Measurements from ENCODE around the gene ZNF518A. TPM values are rescaled to one million over a fixed set of nuclear protein-coding genes. Genes with fewer than 3 reads are reported as not detected.

The ZNF518A gene, protein sequence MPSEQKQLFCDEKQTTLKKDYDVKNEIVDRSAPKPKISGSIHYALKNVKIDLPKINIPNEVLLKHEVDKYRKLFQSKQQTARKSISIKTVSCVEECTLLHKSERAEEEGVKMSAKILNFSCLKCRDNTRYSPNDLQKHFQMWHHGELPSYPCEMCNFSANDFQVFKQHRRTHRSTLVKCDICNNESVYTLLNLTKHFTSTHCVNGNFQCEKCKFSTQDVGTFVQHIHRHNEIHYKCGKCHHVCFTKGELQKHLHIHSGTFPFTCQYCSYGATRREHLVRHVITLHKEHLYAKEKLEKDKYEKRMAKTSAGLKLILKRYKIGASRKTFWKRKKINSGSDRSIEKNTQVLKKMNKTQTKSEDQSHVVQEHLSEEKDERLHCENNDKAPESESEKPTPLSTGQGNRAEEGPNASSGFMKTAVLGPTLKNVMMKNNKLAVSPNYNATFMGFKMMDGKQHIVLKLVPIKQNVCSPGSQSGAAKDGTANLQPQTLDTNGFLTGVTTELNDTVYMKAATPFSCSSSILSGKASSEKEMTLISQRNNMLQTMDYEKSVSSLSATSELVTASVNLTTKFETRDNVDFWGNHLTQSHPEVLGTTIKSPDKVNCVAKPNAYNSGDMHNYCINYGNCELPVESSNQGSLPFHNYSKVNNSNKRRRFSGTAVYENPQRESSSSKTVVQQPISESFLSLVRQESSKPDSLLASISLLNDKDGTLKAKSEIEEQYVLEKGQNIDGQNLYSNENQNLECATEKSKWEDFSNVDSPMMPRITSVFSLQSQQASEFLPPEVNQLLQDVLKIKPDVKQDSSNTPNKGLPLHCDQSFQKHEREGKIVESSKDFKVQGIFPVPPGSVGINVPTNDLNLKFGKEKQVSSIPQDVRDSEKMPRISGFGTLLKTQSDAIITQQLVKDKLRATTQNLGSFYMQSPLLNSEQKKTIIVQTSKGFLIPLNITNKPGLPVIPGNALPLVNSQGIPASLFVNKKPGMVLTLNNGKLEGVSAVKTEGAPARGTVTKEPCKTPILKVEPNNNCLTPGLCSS (N-terminal part only)
- total RNA-seq (2021) (11.4 and 12.6 TPM in 2 replicates), Bru-seq, nascent RNA (percentile 80 among the genes with signal in this experiment), BruChase-seq, experiment 1, labeled RNA remaining after a 2-hour chase (percentile 93 among the genes with signal in this experiment), BruChase-seq, experiment 2, labeled RNA remaining after a 6-hour chase (percentile 85 among the genes with signal in this experiment)
- long read RNA-seq, partial matches to known transcripts, result 1 of 6 reads
- long read RNA-seq, other reads (novel, unspliced or antisense), result 5 of 6 reads

DNA sequence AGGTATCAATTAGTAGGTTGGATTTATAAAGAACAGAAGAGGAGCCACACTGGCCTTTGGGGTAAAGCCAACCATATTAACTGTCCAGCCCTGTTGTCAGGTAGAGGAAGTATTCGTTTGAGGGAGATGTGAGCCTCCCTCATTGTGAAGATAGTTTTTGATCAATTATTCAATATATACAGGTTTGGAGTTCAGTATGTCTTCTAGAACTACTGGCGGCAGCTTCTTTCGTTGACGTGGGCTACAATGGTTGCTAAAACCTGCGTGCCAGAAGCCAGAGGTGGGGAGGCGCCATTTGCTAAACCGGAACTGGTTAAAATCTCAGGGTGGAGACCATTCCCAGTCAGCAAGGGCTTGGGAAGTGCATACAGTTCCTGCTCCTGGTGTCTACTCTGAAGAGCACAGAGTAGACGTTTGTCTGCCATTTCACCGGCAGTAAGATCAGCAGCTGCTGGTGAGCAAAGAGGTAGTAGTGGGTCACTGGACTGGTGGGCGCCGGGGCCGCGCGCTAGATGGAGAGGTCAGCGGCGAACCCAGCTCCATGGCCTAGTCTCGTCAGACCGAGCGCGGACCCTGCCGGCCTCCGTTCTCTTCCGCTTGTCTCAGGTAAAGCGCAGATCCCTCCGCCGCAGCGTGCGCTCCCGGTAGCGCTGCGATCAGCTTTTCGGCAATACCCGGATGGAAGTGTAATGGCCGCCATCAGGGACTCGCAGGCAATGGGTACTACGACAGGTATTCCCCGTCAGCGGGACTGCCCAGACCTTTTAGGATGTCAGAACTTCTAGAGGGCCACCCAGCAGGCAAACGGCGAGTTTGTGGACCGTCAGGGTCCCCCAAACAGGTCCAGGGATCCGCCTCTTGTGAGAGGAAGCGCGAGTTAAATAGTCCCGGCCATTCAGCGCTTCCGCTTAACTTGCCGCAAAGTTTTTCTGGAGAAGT, at the start of gene ZNF518A:
ZNF518A (plus strand) TSS at position 911 of the 939 bp plus-strand sequence. CDS start 26,026 bp downstream, outside the sequence.
- DNase-seq, result peak; percentile 79 to 82
- intact Hi-C loops (cut with micrococcal nuclease; ENCODE audit: unreplicated experiment), result loop anchor here (1.0 to 10.0 kb wide), 3 partner anchors 39 to 225 kb away; partner anchors contain the start of genes CC2D2B and CCNJ
- H3K36me3 ChIP-seq (ENCODE audit: low read depth), result no peaks in the 10 kb centered on the region
- no peaks in the 10 kb centered on the region for H3K27me3 ChIP-seq (ENCODE audit: insufficient read depth, low read depth)
- H3K27ac ChIP-seq, result peak within 1 kb of the TSS; percentile 92
- peaks cover 21% of the 10 kb centered on the region for H3K79me2 ChIP-seq (ENCODE audit: low read depth)
- TF ChIP-seq CTCF (conservative IDR thresholded peaks at IDR 0.05), result no peak
- TF ChIP-seq EZH2 (IDR thresholded peaks at IDR 0.05; ENCODE audit: low read depth), result no peak
- no peaks in the 10 kb centered on the region for H3K9me2 ChIP-seq (ENCODE audit: insufficient read depth)
- H3K4me1 ChIP-seq (replicated peaks; ENCODE audit: insufficient read depth), result peaks cover 28% of the 10 kb centered on the region
- H3K4me3 ChIP-seq, result peak within 1 kb of the TSS; percentile 68
- no peaks in the 10 kb centered on the region for H3K9me3 ChIP-seq (ENCODE audit: insufficient read depth, low read depth)
- BruUV-seq (replicated peaks), result TSS peak; percentile 99
- peak within 1 kb of the TSS; percentile 93 for H3K4me2 ChIP-seq
- ChIA-PET CTCF (no interaction called here), POLR2A (ENCODE audit: unreplicated experiment) (interaction anchor here (0.6 to 1.6 kb wide), 2 partner anchors 40 to 151 kb away, joined by 7 to 16 read pairs; no protein-coding TSS in a partner anchor)
- peak within 1 kb of the TSS; percentile 96 for H2AFZ ChIP-seq
- no peaks in the 10 kb centered on the region for H4K20me1 ChIP-seq (ENCODE audit: insufficient read depth)
- peaks cover 9% of the 10 kb centered on the region; the same call in 1 of the 2 replicates for H3F3A ChIP-seq (ENCODE audit: insufficient read depth, low read depth)

GRCh38 chr10:96082153-96082552, 47.9 kb upstream of the ZNF518A start:
- intact Hi-C loops (cut with micrococcal nuclease; ENCODE audit: unreplicated experiment), result no loop called here
- no peaks in the 10 kb centered on the region for H4K20me1 ChIP-seq (ENCODE audit: insufficient read depth)
- ChIA-PET CTCF (no interaction called here), POLR2A (ENCODE audit: unreplicated experiment) (no interaction called here)
- H2AFZ ChIP-seq, result no peak overlapping the region
- DNase-seq, result no peak
- H3K27ac ChIP-seq, result no peak overlapping the region
- H3K79me2 ChIP-seq (ENCODE audit: low read depth), result no peaks in the 10 kb centered on the region
- H3K27me3 ChIP-seq (ENCODE audit: insufficient read depth, low read depth), result no peaks in the 10 kb centered on the region
- BruUV-seq (replicated peaks), result no TSS peak
- no peak for TF ChIP-seq CTCF (conservative IDR thresholded peaks at IDR 0.05)
- TF ChIP-seq EZH2 (IDR thresholded peaks at IDR 0.05; ENCODE audit: low read depth), result no peak
- H3K36me3 ChIP-seq (ENCODE audit: low read depth), result no peaks in the 10 kb centered on the region
- no peaks in the 10 kb centered on the region for H3K4me1 ChIP-seq (replicated peaks; ENCODE audit: insufficient read depth)
- no peaks in the 10 kb centered on the region for H3F3A ChIP-seq (ENCODE audit: insufficient read depth, low read depth)
- H3K4me3 ChIP-seq, result no peak overlapping the region
- no peaks in the 10 kb centered on the region for H3K9me3 ChIP-seq (ENCODE audit: insufficient read depth, low read depth)
- H3K4me2 ChIP-seq, result no peak overlapping the region
- no peaks in the 10 kb centered on the region for H3K9me2 ChIP-seq (ENCODE audit: insufficient read depth)
